Femur (tissue), 1 donor: ENCODE data around the gene TIPARP.

Experiments used
- DNase-seq: peaks from one replicate; pipeline ENCODE4 v3.0.0-alpha.2; 2017

The TIPARP gene, protein sequence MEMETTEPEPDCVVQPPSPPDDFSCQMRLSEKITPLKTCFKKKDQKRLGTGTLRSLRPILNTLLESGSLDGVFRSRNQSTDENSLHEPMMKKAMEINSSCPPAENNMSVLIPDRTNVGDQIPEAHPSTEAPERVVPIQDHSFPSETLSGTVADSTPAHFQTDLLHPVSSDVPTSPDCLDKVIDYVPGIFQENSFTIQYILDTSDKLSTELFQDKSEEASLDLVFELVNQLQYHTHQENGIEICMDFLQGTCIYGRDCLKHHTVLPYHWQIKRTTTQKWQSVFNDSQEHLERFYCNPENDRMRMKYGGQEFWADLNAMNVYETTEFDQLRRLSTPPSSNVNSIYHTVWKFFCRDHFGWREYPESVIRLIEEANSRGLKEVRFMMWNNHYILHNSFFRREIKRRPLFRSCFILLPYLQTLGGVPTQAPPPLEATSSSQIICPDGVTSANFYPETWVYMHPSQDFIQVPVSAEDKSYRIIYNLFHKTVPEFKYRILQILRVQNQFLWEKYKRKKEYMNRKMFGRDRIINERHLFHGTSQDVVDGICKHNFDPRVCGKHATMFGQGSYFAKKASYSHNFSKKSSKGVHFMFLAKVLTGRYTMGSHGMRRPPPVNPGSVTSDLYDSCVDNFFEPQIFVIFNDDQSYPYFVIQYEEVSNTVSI

DNA sequence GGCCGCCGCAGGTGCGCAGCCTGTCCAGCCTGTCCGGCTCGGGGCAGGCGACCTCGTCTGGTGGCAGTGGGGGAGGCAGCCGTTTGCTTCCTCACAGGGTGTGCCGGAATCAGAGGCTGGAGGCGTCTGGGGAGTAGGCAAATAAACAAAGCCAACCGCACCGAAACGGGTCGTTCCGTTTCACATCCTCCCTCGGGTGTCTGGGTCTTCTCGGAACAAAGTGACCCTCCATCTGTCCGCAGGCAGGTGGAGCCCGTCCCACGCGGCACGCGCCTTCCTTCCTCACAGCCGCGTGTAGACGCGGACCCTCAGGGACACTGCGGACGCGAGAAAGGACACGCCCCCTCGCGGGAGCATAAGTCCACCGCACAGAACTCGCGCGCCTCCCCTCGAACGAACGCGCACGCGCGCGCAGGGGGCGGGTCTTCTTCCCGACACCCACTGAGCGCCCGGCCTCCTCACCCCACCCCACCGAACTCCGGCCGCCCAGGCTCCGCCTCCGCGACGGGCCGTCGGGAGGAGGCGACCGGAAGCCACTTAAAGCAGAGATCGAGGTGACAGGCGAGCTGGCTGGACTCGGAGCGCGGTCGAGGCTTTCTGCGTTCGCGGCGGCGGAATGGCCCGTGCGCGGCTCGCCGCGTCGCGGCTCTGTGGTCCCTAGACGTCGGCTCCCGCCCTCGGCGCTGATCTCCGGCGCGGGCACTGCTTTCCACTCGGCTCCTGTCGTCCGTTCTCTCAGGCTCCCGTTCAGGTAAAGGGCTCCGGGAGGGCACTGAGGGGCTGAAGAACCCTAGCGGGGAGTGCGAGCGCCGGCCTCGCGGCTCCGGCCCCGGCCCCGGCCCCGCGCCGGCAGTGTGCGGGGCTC, at the start of gene TIPARP:
Gene TIPARP, plus strand, starts transcription at position 545 of the 865 bp plus-strand sequence. CDS start 3,108 bp downstream, outside the sequence.
- DNase-seq, result peak; percentile 100

DNA sequence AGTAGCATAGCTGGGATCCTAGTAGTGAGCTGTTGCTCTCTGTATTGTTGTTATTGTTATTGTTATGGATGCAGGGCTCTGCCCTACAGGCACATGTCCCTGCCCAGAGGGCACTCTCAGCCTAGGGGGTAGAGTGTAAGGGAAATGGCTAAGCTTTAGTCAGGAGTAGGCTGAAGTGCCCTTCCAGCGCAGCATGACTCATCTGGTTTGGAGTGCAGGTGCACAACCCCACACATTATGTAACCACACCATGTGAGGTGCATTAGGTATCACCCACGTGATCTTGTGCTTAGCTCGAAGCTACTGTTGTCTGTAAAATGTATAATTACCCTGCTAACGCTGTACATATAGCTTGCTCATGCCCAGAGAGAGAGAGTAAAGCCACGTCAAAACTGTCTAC, 48.3 kb upstream of the TIPARP start:
- DNase-seq, result no peak

DNA sequence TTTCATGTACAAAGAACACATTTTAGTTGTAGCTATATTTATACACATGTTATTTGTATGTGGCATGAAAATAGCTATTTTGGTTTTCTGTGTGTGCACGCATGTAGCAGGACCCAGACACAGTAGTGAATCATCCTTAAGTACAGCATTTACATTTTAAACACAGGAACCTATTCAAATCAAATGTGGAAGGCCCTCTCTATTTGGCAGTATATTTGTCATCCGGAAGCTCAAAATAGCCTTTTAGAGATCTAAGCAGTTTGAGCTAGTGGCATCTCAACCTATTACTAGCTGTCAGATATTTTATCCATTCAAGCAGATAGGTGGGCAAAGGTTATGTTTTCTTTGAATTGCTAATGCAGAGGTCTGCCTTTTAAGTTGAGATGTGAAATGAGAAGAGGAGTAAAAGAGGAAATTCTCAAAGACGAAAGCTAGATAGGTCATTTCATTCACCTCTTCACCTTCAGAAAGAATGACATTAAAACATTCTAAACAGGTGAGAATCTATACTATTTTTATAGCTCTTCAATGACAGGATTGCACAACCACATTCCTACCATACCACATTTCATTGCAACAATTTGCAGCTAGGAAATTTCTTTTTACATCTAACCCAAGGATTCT, 46.3 kb upstream of the TIPARP start:
- no peak for DNase-seq

DNA sequence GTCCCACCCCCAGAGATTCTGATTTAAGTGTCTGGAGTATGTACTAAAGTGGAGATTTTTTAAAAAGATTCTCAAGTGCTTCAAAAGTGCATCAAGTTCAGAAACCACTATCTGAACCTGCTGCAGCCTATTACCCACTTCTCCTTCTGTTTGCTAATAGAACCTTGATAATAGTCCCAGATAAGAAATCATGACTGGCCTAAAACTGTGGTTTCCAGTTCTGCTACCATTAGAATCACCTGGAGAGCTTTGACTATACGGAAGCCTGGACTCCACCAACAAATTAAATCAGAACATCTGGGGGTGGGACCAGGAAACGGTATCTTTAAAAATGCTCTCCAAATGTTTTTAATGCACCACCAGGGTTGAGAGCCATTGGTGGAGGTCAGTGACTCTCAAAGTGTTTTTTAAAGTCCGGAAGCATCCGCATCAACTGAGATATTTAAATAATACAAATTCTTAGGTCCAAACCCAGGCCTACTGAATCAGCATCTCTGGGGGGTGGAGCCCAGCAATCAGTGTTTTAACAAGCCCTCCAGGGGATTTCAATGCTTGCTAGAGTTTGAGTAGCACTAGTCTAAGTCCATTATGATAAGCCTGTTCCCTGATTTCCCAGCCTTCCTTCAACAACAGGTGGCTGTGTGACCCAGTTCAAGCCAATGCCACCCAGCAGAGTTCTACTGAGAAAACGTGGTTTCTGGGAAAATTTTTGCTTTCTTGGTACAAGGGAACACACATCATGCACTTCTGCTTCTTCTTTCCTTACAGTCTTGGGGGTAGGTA, 45.4 kb upstream of the TIPARP start:
- DNase-seq, result no peak

DNA sequence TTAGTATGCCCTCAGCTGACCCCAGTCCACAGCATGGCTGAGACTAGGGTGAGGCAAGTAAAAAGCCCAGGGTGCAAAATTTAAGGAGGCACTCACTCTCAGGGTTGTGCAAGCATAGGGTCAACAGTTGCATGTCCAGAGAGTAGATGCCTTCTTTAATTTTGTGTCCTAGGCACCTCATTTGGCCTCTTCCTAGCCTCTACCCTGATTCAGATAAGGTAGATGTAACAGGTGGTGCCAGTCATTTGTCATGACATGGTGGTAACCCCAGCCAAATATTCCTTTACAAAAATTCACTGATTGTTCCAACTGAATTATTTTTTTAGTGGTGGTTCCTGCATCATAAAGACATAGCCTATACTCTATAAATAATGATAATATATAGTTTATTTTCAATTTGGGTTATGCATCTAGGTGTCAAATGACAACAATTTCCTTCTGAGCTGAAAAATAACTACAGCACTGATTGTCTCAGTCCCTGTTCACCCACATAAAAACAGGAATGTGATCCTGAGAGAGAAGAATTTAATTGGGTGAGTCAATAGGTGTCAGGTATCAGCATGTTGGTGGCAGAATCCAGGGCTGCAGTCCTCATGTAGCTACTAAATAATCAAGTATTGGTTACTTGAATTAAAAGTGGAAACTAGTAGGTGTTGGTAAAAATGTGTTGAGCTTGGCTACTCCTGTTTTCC, 44.2 kb upstream of the TIPARP start:
- no peak for DNase-seq

DNA sequence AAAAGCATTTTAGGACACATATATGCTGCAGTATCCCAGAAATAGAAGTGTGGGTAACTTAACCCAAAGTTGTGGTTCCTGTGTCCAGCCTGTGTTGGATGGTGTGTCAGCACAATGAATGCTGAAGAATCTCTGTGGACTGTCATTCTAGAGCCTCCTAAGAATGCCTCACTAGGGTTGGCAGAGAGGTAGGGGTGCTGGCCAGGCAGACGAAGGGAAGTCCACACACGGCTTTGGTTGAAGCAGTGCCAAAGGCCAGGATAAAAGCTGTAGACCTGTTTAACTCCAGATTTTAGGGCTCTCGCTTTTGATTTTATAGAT, 43.7 kb upstream of the TIPARP start:
- DNase-seq, result no peak

DNA sequence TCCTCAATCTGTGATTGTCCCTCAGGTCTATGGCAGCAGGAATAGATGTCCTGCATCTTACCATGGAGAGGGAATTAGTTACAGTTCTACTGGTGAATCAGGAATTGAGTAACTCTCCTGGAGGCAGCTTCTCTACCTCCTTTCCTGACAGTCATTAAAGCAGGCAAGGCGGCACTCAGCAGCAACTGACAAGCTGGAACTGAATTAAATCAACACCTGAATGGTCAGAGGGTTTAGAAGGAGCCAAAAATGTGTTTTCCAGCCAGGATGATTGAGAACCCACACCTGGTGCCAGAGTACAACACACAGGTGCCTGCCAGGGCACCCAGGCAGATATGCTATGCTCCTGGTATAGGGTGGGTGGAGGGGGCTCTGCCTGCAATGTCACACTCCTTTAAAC, 43.1 kb upstream of the TIPARP start:
- no peak for DNase-seq

DNA sequence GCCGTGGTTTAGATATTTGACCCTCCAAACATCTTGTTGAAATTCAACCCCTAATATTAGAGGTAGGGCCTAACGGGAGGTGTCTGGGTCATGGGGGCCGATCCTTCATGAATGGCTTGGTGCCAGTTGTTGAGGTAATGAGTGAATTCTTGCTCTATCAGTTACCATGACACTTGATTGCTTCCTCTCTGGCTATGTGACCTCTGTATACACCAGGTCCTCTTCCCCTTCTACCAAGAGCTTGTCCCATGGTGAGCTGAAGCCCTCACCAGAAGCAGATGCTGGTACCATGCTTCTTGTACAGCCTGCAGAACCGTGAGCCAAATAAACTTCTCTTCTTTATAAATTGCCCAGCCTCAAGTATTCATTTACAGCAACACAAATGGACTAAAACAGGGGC, 41.8 kb upstream of the TIPARP start:
- no peak for DNase-seq

DNA sequence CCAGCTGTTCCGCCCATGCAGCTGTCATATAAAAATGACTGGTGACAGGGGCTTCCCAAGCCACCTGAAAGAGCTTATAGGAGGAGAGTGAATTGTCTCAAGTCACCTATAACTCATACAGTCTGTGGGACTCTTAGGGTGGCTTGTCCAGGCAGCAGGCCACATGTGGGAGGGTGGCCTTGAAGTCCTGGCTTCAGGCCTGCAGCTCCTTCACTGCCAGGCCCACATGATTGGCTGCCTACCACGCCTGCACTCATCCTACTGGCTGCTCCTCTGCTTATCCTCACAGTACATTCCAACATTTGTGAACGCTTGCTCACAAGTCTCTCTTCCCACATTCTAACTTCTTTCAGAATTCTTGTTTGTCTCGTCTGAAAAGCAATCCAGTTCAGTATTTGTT, 41.1 kb upstream of the TIPARP start:
- peak; percentile 46 for DNase-seq

DNA sequence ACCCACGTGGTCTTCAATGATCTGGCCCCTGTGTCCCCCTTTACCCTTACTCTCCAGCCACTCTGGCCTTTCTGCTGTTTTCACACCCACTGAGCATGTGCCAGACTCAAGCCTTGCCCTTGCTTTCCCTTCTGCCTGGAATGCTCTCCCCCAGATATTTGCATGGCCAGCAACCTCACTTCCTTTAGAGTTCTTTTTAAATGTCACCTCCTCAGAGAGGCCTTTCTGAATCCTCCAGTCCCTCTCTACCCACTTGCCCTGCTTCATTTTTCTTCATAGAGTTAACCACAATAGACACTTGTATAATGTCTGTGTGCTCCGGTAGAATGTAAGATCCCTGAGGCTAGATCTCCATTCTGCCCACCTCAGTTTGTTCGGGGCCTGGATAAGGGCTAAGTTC, 39.4 kb upstream of the TIPARP start:
- DNase-seq, result no peak

DNA sequence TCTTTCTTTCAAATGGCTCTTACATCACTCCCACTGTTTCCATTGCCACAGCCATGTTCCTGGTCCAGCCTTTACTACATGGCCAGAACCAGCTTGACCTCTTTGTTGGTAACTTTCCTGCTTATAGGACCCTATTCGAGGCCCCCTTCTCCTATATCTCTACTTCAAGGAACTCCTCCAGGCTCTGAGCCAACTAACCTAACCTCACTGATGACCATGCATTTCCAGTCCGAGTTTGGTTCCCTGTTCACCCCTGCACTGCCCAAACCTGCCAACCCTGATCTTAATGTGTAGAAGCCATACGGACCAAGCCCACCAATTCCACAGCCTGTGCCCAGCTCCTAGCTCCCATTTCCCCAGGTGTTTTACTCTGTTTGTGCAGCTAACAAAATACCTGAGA, 38.4 kb upstream of the TIPARP start:
- DNase-seq, result no peak

DNA sequence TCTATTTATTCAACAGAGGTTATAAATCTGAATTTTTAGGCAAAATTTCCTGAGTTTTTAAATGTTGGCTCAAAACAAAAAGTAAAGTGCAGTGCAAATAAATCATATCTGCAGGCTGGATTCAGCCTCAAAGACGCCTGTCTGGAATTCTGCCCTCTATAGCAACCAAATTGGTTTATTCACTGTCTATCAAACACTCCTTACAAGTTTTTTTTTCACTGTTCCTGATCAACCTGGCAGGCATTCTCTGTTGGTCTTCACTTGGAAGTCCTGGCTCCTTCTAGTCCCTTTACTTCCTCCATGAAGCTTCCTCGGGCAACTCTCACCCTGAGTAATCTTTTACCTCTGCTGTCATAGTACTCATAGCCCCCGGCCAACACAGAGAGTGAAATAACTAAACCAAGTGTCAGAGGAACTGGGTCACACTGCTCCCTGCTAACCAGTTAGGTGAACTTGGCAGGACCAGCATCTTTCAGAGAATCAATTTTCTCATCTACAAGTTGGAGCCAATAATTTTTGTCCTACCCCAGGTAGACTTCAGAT, 36.8 kb upstream of the TIPARP start:
- no peak for DNase-seq

DNA sequence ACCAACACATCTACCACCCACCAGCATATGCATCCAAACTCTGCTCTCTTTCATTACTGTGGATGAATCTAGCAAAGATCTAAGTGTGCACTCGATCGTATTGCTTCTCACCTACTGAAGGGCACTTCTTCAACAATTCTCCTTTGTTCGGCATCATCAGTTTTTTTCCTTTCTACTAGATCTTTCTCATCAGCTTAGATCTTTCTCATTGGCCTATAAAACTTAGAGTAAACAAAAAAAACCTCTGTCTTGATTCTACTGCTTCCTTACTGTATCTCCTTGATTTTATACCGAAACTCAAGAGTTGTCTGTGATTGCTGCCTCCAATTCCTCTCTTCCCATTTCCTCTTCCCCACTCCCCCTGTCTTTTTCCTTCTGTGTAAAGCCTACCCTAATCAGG, 36.1 kb upstream of the TIPARP start:
- no peak for DNase-seq

DNA sequence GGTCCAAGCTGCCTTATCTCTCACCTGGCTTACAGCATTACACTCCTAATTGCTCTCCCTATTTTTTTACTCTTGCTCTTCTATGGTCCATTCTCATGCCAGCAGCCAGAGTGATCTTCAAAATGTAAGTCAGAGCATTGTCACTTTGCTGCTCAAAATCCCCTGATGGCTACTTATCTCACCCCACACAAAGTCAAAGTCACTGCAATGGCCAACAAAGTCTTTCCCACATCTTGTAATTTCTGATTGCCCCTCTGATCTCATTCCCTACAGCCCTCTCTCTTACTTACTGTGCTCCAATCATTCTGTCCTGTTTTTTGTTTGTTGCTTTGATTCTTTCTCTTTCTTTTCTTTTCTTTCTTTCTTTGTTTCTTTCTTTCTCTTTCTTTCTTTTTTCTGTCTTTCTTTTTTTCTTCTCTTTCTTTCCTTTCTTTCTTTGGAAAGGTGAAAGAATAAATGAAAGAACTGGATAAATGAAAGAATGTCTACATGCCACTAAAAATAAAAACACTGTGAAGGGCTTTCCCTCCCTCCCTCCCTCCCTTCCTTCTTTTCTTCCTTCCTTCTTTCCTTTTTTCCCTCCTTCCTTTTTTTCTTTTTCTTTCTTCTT, 34.9 kb upstream of the TIPARP start:
- no peak for DNase-seq

DNA sequence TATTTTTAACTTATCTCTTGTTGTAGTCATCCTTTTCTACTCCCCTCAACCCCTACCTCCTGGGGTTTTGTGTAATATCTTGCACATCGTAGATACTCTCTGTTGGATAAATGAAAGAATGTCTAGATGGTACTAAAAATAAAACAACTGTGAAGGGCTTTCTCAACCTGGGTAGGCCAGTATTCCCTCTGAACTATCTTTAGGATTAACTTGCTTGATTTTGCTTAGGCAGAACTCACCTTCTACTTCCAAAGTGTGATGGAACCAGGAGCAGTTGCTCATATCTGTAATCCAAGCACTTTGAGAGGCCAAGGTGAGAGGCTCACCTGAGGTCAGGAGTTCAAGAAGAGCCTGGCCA, 32.8 kb upstream of the TIPARP start:
- DNase-seq, result no peak

DNA sequence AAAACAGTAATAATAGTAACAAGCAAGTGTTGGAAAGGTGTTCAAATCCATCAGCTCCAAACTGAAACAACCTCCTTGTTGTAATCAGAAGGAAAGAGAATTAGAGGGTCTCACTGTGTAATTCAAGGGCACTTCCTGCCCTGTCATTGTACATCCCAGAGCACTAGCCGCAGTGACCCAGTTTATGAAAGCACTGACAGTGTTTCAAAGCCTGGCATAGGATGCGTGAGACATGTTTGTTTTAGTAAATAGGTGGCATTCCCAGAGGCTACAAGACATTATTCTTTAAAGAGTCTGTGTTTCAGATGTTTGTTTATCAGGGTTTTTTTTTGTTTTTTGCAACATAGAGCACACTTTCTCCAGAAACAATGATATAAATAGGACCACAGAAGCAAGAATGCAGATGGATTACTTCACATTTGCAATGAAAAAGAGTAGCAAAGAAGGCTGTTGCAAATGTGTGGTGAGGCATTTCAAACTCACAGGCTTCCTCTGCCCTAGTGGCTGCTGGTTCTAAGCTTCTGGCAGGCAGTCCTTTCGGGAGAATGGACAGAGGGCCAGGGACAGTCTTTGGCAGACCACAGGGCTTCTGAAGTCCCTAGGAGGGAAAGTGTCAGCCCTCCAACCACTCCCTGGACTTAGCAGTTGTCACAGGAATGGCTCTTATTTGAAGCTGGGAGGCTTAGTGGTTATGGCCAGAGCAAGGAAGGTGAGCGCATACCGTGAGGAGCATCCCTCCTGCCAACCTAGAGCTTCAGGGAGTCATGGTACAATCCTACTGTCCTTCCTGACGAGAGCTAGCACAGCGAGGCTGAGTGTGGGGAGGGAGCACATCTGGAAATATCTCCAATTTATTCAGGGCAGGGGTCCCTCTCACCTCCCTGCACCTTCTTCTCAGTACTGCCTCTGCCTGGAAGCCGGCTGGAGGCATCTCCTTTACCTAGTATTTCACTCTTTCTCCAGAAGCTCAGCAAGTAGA, 31.4 kb upstream of the TIPARP start:
- no peak for DNase-seq

DNA sequence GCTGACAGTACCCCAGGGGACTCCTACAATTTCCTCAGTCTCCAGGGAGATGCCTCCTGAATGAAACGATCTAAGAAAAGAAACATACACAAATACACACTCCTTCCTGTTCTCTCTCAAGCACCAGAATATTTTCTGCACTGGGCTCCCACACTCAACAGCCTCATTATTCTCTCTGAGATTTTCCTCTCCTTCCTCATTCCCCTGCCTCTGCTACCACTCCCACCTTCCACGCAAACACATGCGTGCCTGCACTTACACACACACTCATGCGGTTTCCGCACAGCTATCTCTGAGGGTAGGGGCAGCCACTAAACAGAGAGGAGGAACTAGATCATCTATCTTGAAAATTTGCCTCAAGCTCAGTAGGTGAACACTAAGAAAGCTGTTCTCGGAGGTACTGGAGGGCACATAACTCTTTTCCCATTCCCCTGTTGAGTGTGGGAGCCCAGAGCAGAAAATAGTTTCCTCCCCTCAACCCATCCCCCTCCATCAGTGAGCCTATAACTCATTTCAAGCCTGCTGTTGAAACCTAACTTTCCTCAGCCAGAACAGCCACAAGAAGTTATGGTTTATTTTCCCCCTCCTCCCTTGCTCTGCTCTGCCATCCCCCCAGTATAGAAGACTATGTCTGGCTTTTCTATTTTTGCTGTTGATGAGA, 30.5 kb upstream of the TIPARP start:
- no peak for DNase-seq

DNA sequence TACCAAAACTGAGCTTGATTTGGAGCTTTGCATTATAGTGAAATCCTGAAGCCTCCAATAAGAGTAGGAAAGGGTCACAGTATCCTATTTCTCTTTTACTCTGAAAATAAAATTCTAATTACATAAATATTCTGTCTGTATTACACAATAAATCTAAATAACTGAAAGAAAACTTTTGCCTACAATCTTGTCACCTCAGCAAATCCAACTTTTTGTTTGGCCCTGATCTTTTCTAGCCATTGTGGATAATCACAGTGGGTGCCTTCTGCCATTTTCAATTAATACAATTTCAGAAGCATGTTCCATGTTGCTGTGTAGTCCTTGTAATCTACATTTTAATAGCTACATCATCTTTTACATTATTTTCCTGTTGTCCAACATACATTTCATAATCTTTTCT, 29.4 kb upstream of the TIPARP start:
- DNase-seq, result no peak

DNA sequence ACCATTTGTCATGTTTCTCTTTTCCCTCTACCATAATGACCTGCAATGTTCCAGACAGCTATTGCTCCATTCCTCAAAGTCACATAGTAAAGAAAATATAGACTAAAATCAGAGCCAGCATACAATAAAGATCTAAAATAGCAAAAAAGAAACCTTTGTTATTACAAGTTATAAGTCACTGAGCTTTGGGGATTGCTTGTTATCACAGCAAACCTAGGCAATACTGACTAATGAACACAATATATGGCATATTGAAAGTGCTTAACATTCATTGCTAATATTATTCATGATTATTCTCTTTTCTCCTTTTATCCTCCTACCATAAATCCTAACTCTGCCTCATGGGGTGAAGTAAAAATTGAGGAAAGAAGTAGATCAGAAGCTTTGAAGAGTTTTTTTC, 27.4 kb upstream of the TIPARP start:
- no peak for DNase-seq
